Mesodermal cell (in vitro differentiated cells): ENCODE data around the gene CD59.
A peak's percentile ranks its signal among the peaks of the same experiment; 100 is the strongest.

Experiments
- H3K27ac ChIP-seq: 2 replicates; pipeline ENCODE4 v1.7.0; 2013; ENCODE audit warnings: mild to moderate bottlenecking, low read depth, low read length, moderate library complexity; ENCODE audit not compliant: severe bottlenecking
- H3K36me3 ChIP-seq: 2 replicates; pipeline ENCODE4 v1.7.1; 2013; ENCODE audit warnings: mild to moderate bottlenecking, low read length, moderate library complexity; ENCODE audit not compliant: control insufficient read depth, insufficient read depth
- H3K4me1 ChIP-seq: one replicate; pipeline ENCODE4 v1.7.1; 2013; ENCODE audit warnings: mild to moderate bottlenecking, low read length; ENCODE audit not compliant: insufficient read depth, control insufficient read depth, poor library complexity, severe bottlenecking
- H3K4me3 ChIP-seq: 2 replicates; pipeline ENCODE4 v1.7.0; 2013; ENCODE audit warnings: low read length, control low read depth, mild to moderate bottlenecking; ENCODE audit not compliant: insufficient read depth, poor library complexity, severe bottlenecking; ENCODE audit errors: extremely low read depth
- H3K9me3 ChIP-seq: 2 replicates; pipeline ENCODE4 v1.7.1; 2013; ENCODE audit warnings: mild to moderate bottlenecking, low read length, moderate library complexity; ENCODE audit not compliant: control insufficient read depth
- WGBS, 2 experiments: methylation state at CpG; one replicate each; pipeline ENCODE4 v1.1.5; 2013; ENCODE audit warnings: missing lambda C conversion rate in 2 of 2; ENCODE audit not compliant: insufficient coverage in 2 of 2; 5-methylcytosine and 5-hydroxymethylcytosine counted together

CD59 gene

GRCh38 chr11:33743291-33743690, 7.1 kb upstream of the CD59 start:
- WGBS, 2 experiments: 91 to 96% methylated on average over 3 to 5 of the region's 5 CpGs
- peaks cover 3% of the 10 kb centered on the region for H3K9me3 ChIP-seq
- H3K36me3 ChIP-seq: peaks cover 6% of the 10 kb centered on the region
- no peaks in the 10 kb centered on the region for H3K4me1 ChIP-seq
- H3K27ac ChIP-seq: no peak overlapping the region
- no peak overlapping the region for H3K4me3 ChIP-seq

GRCh38 chr11:33742249-33742851, 6.1 kb upstream of the CD59 start:
- H3K36me3 ChIP-seq: peaks cover 6% of the 10 kb centered on the region
- peaks cover 3% of the 10 kb centered on the region for H3K9me3 ChIP-seq
- no peaks in the 10 kb centered on the region for H3K4me1 ChIP-seq
- no peak overlapping the region for H3K27ac ChIP-seq
- no peak overlapping the region for H3K4me3 ChIP-seq
- no CpG with 5 or more reads among the region's 3 CpGs for WGBS, 2 experiments

- Histone ChIP-seq H3K27ac (no peak overlapping the region), H3K9me3 (peaks cover 3% of the 10 kb centered on the region), H3K36me3 (peaks cover 6% of the 10 kb centered on the region), H3K4me3 (no peak overlapping the region), H3K4me1 (peaks cover 5% of the 10 kb centered on the region)
- 90 to 98% methylated on average over 5 of the region's 7 CpGs for WGBS, 2 experiments
Observed at GRCh38 chr11:33741806-33742205, 5.6 kb upstream of the CD59 start.

- 88 to 100% methylated on average over 1 of the region's 3 CpGs for WGBS, 2 experiments
- H3K36me3 ChIP-seq: peaks cover 16% of the 10 kb centered on the region
- peaks cover 3% of the 10 kb centered on the region for H3K9me3 ChIP-seq
- H3K4me3 ChIP-seq: no peak overlapping the region
- H3K4me1 ChIP-seq: peaks cover 18% of the 10 kb centered on the region
- no peak overlapping the region for H3K27ac ChIP-seq
Observed at GRCh38 chr11:33737362-33737821, 1.2 kb upstream of the CD59 start.

- Histone ChIP-seq H3K9me3 (peaks cover 3% of the 10 kb centered on the region), H3K27ac (no peak overlapping the region), H3K4me1 (peaks cover 18% of the 10 kb centered on the region), H3K36me3 (peaks cover 20% of the 10 kb centered on the region), H3K4me3 (peak overlapping the region; percentile 80)
- 11 to 12% methylated on average over 25 to 36 of the region's 53 CpGs for WGBS, 2 experiments
Observed at GRCh38 chr11:33735271-33736147, 714 bp downstream of the CD59 start.

GRCh38 chr11:33734441-33735270, 1.6 kb downstream of the CD59 start:
- Histone ChIP-seq H3K4me1 (peaks cover 18% of the 10 kb centered on the region), H3K4me3 (peak overlapping the region; percentile 80), H3K27ac (no peak overlapping the region), H3K9me3 (no peaks in the 10 kb centered on the region), H3K36me3 (peaks cover 25% of the 10 kb centered on the region)
- whole genome bisulfite sequencing, 2 experiments: 62 to 70% methylated on average over 11 to 12 of the region's 15 CpGs

- Histone ChIP-seq H3K4me3 (no peak overlapping the region), H3K9me3 (no peaks in the 10 kb centered on the region), H3K36me3 (peaks cover 30% of the 10 kb centered on the region), H3K4me1 (peaks cover 18% of the 10 kb centered on the region), H3K27ac (no peak overlapping the region)
- WGBS, 2 experiments: 96 to 100% methylated on average over 3 to 5 of the region's 7 CpGs
Observed at GRCh38 chr11:33733980-33734379, 2.2 kb downstream of the CD59 start.

- H3K4me3 ChIP-seq: no peak overlapping the region
- H3K27ac ChIP-seq: no peak overlapping the region
- H3K4me1 ChIP-seq: peaks cover 14% of the 10 kb centered on the region
- H3K9me3 ChIP-seq: no peaks in the 10 kb centered on the region
- 85 to 94% methylated on average over 5 to 7 of the region's 9 CpGs for WGBS, 2 experiments
- peaks cover 30% of the 10 kb centered on the region for H3K36me3 ChIP-seq
Observed at GRCh38 chr11:33731723-33732531, 4.3 kb downstream of the CD59 start.

- WGBS, 2 experiments: 96 to 100% methylated on average over 1 to 3 of the region's 7 CpGs
- no peaks in the 10 kb centered on the region for H3K9me3 ChIP-seq
- H3K36me3 ChIP-seq: peaks cover 30% of the 10 kb centered on the region
- H3K27ac ChIP-seq: no peak overlapping the region
- H3K4me3 ChIP-seq: no peak overlapping the region
- peaks cover 13% of the 10 kb centered on the region for H3K4me1 ChIP-seq
Observed at GRCh38 chr11:33730716-33731115, 5.5 kb downstream of the CD59 start.
